HTR-8/SVneo (cell line): ENCODE measurements around the gene GPR148.

ENCODE experiments used
- DNase-seq: peaks from one replicate; pipeline ENCODE4 v3.0.0; 2011; ENCODE audit warnings: low spot score, mixed read lengths; ENCODE audit not compliant: insufficient read length
- FAIRE-seq: peaks from 2 replicates; lab custom pipeline; 2011; peaks lifted over from hg19 to GRCh38; lab: Jason Lieb, UNC

The GPR148 gene

GRCh38 chr2:130766711-130767407 is 38.0 kb downstream of the GPR148 start:
- no peak for DNase-seq
- no peak for FAIRE-seq

GRCh38 chr2:130767408-130767775 is 38.5 kb downstream of the GPR148 start:
- DNase-seq (no peak), FAIRE-seq (no peak)

GRCh38 chr2:130768191-130768855 is 39.5 kb downstream of the GPR148 start:
- DNase-seq (no peak), FAIRE-seq (no peak)

- FAIRE-seq (no peak), DNase-seq (no peak)
Observed at GRCh38 chr2:130769343-130769907, 40.6 kb downstream of the GPR148 start.

GRCh38 chr2:130776550-130776949 is 47.7 kb downstream of the GPR148 start:
- DNase-seq (no peak), FAIRE-seq (no peak)

- DNase-seq (no peak), FAIRE-seq (no peak)
Observed at GRCh38 chr2:130778781-130779180, 49.9 kb downstream of the GPR148 start.
